Right renal pelvis (tissue), 4 donors: Measurements from ENCODE around the gene STX12. TPM values are rescaled to one million over a fixed set of nuclear protein-coding genes. Genes with fewer than 3 reads are reported as not detected.
"Not testable (repeated sequence)": the region's sequence is repeated elsewhere in the genome, so short reads cannot be mapped to it uniquely, and the experiment has no call there.

Source experiments
- DNase-seq, 4 donors: peaks; one replicate each; pipeline ENCODE4 v3.0.0-alpha.2; 2013; ENCODE audit warnings: low read depth in 4 of 4, low spot score in 3 of 4, missing footprints in 1 of 4
- polyA plus RNA-seq, 4 donors: library from polyadenylated mRNA; unstranded; fragments of 120-200 nt; gene quantifications; one replicate each; pipeline ENCODE4 v1.2.1, GENCODE V29; 2013; ENCODE audit not compliant: insufficient read length in 4 of 4

The STX12 gene
- polyA plus RNA-seq, 4 donors, result 43.3 to 56.3 (median 51.7) TPM

GRCh38 chr1:27824411-27824810 lies 51.4 kb downstream of the STX12 start:
- DNase-seq, result no peak

- not testable (repeated sequence) for DNase-seq
These were observed 56.4 kb downstream of the STX12 start for GRCh38 chr1:27829339-27829960.

GRCh38 chr1:27830621-27831440 lies 57.8 kb downstream of the STX12 start, which contains the start of gene PPP1R8:
TSS of gene PPP1R8 (plus strand) at chr1:27830782. CDS start at chr1:27830836, 54 bp downstream.
- DNase-seq, result peak; percentile 85 to 94 (median 92)

GRCh38 chr1:27831568-27832410 lies 58.8 kb downstream of the STX12 start:
- DNase-seq, result no peak

GRCh38 chr1:27832762-27833161 lies 59.7 kb downstream of the STX12 start:
- DNase-seq, result no peak

- DNase-seq, result no peak
These were observed 60.5 kb downstream of the STX12 start for GRCh38 chr1:27833470-27833869.

GRCh38 chr1:27835046-27835445 lies 62.0 kb downstream of the STX12 start:
- no peak for DNase-seq

GRCh38 chr1:27835501-27835900 lies 62.5 kb downstream of the STX12 start:
- no peak for DNase-seq

GRCh38 chr1:27849951-27850350 lies 76.9 kb downstream of the STX12 start:
- DNase-seq, result no peak

GRCh38 chr1:27855085-27855484 lies 82.1 kb downstream of the STX12 start:
- DNase-seq, result no peak

- DNase-seq, result no peak
These were observed 83.7 kb downstream of the STX12 start for GRCh38 chr1:27856561-27857343.

GRCh38 chr1:27857552-27857951 lies 84.5 kb downstream of the STX12 start:
- not testable (repeated sequence) for DNase-seq

- peak; percentile 62 to 68 (median 66) for DNase-seq
These were observed 85.3 kb downstream of the STX12 start for GRCh38 chr1:27858072-27858948.

- no peak for DNase-seq
These were observed 86.0 kb downstream of the STX12 start for GRCh38 chr1:27858949-27859576.

- DNase-seq, result no peak
These were observed 88.4 kb downstream of the STX12 start for GRCh38 chr1:27861436-27861835.

GRCh38 chr1:27862004-27862403 lies 89.0 kb downstream of the STX12 start:
- DNase-seq, result no peak

- DNase-seq, result peak in 3 of 4 donors; percentile 46 to 50 (median 49)
These were observed 89.9 kb downstream of the STX12 start for GRCh38 chr1:27862671-27863537.

- DNase-seq, result no peak
These were observed 90.5 kb downstream of the STX12 start for GRCh38 chr1:27863538-27863915.
